HuH-7.5 (cell line): ENCODE measurements around the gene ITPK1.

ENCODE experiments used
- DNase-seq: peaks from one replicate; pipeline ENCODE4 v3.0.0; 2011; ENCODE audit warnings: low spot score

ITPK1 gene

GRCh38 chr14:93103392-93104080 is 12.2 kb downstream of the ITPK1 start:
- no peak for DNase-seq

GRCh38 chr14:93102141-93102540 is 13.6 kb downstream of the ITPK1 start:
- DNase-seq, result no peak

DNA sequence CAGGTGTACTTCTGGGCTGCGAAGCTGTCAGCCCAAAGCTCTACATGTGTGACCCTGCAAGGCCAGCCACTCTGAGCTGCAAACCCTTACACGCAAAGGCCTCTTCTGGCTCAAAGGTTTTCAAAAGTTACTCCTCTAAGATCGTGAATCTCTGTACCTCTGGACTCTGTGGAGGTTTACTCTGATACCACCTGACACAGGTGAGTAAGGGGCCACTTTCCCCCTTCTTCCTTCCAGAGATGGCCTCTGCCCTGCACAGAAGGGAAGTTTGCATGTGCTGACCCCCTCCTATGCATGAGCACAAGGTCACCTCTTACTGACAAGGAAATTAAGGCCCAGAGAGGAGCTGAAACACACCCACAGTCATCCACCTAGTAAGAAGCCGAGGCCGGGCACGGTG is 14.5 kb downstream of the ITPK1 start:
- DNase-seq, result no peak

- no peak for DNase-seq
Observed at GRCh38 chr14:93100570-93100969, 15.2 kb downstream of the ITPK1 start.

DNA sequence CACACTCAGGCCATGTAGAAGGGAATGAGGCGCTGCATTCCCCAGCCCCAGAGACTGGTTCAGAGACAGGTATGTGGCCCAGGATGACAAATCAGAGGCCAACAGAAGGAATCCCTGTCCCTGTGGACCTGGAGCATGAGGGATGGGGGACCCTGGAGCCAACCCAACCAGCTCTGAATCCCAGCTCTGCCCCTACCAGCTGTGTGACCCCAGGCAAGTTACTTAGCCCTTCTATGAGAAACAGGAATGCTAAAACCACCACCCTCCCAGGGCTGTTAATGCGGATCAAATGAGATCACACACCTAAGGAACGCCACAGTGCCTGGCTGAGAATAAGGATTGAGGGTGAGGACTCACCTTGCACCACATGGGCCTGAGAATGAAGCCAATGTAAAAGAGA is 15.6 kb downstream of the ITPK1 start:
- DNase-seq, result no peak

- DNase-seq, result no peak
Observed at GRCh38 chr14:93099643-93100042, 16.1 kb downstream of the ITPK1 start.

DNA sequence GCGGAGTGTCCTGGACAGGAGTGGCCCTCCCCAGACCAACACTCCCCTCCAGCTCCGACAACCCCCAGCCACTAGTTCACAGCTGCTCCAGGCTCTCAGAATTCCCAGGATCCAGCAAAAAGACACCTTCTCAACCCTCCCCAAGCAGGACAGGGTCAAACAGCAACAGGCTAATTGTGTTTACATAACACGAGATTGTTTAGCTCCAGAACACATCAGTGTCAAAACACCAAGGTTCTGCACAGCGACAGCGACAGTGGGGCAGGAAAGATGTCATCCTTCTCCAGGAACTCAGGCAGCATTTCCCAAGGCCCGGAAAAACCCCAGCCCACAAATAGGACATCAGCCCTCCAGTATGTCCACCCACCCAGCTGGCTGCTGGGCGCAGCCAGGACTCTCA is 16.5 kb downstream of the ITPK1 start:
- DNase-seq, result no peak

- no peak for DNase-seq
Observed at GRCh38 chr14:93096691-93097322, 18.9 kb downstream of the ITPK1 start.

- DNase-seq, result no peak
Observed at GRCh38 chr14:93095742-93096510, 19.8 kb downstream of the ITPK1 start.

DNA sequence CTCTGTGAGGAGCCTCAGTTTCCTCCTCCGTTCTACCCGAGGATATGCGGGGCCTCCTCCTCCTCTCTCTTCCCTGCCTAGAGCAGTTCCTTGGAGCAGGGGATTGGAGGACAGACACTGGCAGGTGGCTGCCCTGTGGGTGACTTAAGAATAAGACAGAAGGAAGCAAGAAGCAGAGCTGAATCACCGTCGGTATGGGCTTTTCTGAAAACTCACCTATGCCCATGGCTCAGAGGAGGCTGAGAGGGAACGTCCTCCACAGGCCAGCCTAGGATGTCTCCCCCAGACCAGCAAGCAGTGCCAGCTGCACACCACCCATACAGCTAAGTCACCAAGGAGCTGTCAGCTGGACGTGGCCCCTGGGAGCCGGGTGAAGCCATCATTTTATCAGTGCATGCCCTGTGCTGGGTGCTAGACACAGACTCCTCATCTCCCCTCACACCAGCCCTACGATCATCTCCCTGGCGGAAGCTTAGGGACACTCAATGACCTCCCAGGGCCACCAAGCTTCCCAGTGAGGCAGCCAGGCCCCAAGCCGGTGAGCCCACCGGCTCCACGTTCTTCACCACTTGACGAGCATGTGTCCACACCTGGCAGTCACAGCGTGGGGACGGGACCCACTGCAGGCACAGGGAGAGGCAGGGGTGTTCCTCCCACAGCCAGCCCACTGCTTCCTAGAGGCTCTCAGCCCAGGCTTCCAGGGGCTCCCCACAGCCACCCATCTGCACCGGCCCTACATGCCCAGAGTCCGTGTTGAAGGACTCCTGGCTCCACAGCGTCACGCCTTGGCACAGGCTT is 21.4 kb downstream of the ITPK1 start:
- no peak for DNase-seq

DNA sequence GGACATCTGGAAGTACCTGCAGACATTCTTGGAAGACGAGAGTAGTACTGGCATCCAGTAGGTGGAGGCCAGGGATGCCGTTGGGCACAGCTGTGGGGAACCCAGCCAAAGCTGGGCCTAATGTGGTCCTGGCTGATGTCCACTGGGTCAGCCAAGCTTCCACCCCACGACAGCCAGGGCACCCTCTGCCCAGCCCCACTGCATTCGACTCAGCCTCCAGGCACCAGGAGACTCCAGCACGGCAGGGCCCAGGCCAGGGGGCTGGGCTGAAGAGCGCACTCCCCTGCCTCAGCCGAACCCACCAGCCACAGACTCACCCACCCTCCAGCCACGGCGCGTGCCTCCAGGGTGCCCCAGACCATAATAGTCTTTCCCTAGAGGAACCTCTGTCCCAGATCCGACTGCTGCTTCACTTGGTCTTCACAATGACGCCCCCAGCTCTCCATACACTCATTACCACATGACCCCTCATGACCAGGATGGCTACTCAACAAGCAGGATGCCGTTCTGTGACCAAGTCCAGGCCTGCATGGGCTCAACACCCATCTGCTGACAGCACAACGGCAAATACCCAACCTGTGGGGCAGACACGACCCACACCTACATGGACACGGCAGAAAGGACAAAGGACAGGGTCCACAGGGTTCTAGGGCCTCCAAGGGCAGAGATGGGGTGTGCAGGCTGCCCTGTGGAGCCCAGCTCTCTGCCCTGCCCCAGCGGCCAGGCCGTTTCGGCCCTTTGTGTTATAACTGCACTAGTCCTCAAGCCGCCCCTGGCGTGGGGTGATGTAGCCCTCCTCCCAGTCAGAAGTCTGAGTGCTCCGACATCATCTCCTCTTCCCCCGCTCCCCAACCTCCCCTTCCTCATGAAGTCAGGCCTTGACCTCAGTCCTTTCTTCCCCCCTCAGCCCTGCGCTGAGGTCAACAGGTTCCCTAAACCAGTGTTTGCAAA is 22.8 kb downstream of the ITPK1 start:
- no peak for DNase-seq

DNA sequence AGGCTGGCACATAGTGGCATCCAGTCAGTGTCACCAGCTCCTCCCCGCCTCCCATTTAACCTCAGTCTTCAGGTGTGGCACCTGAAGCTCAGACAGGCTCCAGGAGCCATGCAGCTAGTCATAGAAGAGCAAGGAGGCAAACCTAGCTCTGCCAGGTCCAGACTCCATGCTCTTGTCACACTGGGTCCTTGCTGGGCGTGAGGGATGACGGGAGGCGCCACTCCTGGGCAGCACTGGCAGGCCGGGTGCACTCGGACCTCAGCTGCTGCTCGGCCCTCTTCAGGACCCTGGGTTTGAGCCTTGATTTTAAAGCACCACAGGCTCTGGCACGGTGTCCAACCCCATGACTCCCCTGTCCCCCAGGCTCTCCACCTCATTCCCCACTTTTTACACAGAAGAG is 24.1 kb downstream of the ITPK1 start:
- DNase-seq, result no peak

DNA sequence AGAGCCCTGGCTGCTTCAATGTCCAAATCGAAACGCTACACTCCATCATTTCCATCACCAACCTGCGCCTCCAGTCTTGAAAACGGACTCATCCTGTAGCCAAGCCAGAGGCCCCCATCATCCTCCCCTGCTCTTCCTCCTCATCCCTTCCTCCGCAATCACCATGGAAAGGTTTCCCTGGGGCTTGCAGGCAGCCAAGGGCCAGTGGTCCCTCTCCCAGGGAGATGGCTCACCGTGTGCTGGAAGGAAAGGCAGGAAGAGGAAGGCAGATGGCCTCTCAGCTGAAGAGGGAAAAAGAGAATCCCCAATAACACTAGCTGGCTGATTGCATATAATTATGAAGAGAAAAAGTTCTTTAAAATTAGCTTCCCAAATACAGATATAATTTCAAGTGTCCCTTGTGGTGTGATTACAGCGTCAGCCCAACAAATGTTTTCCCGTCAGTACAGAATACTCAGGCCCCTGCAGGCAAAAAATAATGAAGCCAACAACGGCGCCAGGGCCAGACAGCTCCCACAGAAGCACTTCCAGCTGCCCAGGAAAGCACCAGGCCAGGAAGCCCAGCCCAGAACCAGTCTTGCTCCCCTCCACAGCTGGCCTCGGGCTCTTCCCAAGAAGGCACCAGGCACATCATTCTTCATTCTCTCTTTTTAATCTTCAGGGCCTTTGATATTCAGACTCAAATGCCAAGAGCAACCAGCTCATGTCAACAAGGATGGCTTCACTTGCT is 24.7 kb downstream of the ITPK1 start:
- no peak for DNase-seq

GRCh38 chr14:93089521-93090269 is 26.0 kb downstream of the ITPK1 start:
- no peak for DNase-seq

DNA sequence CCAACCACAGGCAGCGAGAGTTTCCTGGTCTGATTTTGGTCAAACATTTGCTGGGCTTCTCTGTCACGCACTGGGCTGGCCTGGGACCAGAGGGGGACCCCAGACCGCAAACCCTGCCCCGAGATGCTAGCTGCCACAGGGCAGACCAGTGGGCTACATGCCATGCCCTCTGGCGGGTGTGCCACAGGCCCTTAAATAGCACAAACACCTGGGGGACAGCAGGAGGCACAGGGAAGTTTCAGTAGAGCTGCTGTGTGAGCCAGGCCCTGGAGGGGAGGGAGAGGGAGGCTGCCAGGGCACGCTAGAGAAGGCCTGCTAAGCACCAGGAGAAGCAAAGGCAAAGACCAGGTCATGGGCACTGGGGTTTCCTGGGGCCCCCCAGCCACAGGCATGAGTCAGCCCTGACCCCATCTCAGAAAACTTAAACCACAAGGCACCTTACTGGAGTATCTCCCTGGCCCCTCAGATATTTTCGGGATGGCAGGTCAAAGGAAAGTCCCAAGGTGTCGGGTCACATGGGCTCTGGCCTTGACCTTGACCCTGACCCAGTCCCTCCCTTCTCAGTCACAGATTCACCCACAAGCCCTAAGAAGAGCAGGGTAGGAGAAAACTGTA is 29.2 kb downstream of the ITPK1 start:
- DNase-seq, result no peak

DNA sequence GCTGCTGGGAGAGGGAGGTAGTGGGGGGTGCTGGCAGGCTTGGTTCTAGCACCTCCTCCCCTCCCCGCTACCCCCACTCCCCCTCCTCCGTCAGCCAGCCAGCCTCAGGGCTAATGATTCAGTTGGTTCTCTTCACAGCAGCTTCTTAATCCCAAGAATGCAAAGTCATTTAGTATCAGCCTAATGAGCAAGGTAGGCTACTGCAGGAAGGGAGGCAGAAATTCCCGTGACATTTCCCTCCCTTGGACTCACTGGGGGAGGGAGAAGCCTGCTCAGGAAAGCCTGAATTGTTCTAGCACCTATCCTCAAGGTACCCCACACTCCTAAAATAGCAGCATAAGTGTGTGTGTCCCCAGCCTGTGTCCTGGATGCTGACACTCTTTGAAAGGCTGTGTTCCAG is 29.8 kb downstream of the ITPK1 start:
- no peak for DNase-seq

- DNase-seq, result no peak
Observed at GRCh38 chr14:93084866-93085857, 30.6 kb downstream of the ITPK1 start.

GRCh38 chr14:93084402-93084801 is 31.3 kb downstream of the ITPK1 start:
- no peak for DNase-seq
